DOHH2 (cell line): ENCODE measurements around the gene RPAP3.

Experiments used
- EZH2phosphoT487 ChIP-seq: fragments of 200-600 bp; sonication (generic); IDR thresholded peaks from 2 replicates; pipeline ENCODE4 v1.6.1; 2017; ENCODE audit warnings: borderline replicate concordance, mild to moderate bottlenecking, antibody characterized with exemption, low read length, moderate library complexity, mixed read lengths
- TF ChIP-seq, protein P1 (sequence below): fragments of 200-600 bp; sonication (generic); IDR thresholded peaks from one replicate; pipeline ENCODE4 v1.5.1; 2014; ENCODE audit warnings: antibody characterized with exemption, mild to moderate bottlenecking, low read depth, low read length; ENCODE audit not compliant: poor library complexity, severe bottlenecking

DNA sequence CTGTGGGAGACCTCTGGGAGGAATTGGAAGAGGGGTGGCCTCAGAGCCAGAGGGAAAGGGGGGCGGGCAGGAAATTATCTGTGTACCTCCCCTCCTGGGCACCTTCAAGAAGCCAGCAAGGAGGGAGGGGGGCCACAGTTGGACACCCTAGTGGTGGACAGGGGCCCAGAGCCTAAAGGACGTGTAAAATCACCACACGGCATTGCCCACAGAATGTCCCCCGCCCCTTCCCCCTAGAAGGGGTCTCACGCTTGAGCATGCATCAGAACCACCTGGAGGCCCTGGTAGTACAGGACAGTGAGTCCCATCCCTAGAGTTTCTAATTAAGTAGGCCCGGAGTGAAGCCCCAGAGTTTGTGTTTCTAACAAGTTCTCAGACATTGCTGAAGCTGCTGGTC, 11.2 kb upstream of the RPAP3 start:
- TF ChIP-seq EZH2phosphoT487, result no peak
- TF ChIP-seq, protein P1, sequence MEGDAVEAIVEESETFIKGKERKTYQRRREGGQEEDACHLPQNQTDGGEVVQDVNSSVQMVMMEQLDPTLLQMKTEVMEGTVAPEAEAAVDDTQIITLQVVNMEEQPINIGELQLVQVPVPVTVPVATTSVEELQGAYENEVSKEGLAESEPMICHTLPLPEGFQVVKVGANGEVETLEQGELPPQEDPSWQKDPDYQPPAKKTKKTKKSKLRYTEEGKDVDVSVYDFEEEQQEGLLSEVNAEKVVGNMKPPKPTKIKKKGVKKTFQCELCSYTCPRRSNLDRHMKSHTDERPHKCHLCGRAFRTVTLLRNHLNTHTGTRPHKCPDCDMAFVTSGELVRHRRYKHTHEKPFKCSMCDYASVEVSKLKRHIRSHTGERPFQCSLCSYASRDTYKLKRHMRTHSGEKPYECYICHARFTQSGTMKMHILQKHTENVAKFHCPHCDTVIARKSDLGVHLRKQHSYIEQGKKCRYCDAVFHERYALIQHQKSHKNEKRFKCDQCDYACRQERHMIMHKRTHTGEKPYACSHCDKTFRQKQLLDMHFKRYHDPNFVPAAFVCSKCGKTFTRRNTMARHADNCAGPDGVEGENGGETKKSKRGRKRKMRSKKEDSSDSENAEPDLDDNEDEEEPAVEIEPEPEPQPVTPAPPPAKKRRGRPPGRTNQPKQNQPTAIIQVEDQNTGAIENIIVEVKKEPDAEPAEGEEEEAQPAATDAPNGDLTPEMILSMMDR, result no peak
